PC-9 (cell line): Measurements from ENCODE around the gene CAMTA1. TPM values are rescaled to one million over a fixed set of nuclear protein-coding genes. Genes with fewer than 3 reads are reported as not detected.

ENCODE experiments used
- BruUV-seq: library from RNA; stranded (reverse); fragments of 400-500 nt; replicated peaks from 2 replicates; lab custom pipeline; 2021; lab: Mats Ljungman, UMichigan
- CTCF ChIA-PET: fragments of 300-600 bp; sonication (Branson Sonifier 250); formaldehyde crosslinking; loops from one replicate; lab custom pipeline; 2022; ENCODE audit warnings: antibody characterized with exemption; lab: Charles Lee
- POLR2A ChIA-PET: fragments of 300-600 bp; sonication (Branson Sonifier 250); formaldehyde crosslinking; loops from one replicate; lab custom pipeline; 2022; ENCODE audit warnings: antibody characterized with exemption; ENCODE audit not compliant: unreplicated experiment; lab: Charles Lee
- DNase-seq, 2 experiments: peaks; one replicate each; pipeline versions ENCODE4 v3.0.0 to v3.0.0-alpha.2; 2015 to 2022; ENCODE audit warnings: mixed read lengths in 1 of 2
- H2AFZ ChIP-seq: fragments of 200-600 bp; sonication (generic); 2 replicates; pipeline ENCODE4 v1.8.1; 2017; ENCODE audit warnings: antibody characterized with exemption
- H3F3A ChIP-seq: fragments of 200-600 bp; sonication (generic); 2 replicates; pipeline ENCODE4 v1.8.1; 2017; ENCODE audit warnings: antibody characterized with exemption, mild to moderate bottlenecking, low read depth; ENCODE audit not compliant: insufficient read depth
- H3K27ac ChIP-seq: fragments of 200-600 bp; sonication (generic); 2 replicates; pipeline ENCODE4 v1.6.1; 2016; ENCODE audit warnings: mixed run types
- H3K27me3 ChIP-seq: fragments of 200-600 bp; sonication (generic); 2 replicates; pipeline ENCODE4 v1.6.1; 2016; ENCODE audit warnings: low read depth, mixed run types; ENCODE audit not compliant: insufficient read depth
- H3K36me3 ChIP-seq: fragments of 200-600 bp; sonication (generic); 2 replicates; pipeline ENCODE4 v1.6.1; 2016; ENCODE audit warnings: low read depth, mixed run types
- H3K4me1 ChIP-seq: fragments of 200-600 bp; sonication (generic); replicated peaks from 2 replicates; pipeline ENCODE4 v1.6.1; 2016; ENCODE audit warnings: mixed run types; ENCODE audit not compliant: insufficient read depth
- H3K4me2 ChIP-seq: fragments of 200-600 bp; sonication (generic); 2 replicates; pipeline ENCODE4 v1.6.1; 2017; ENCODE audit warnings: mixed run types
- H3K4me3 ChIP-seq: fragments of 200-600 bp; sonication (generic); 2 replicates; pipeline ENCODE4 v1.6.1; 2016; ENCODE audit warnings: mixed run types
- H3K79me2 ChIP-seq: fragments of 200-600 bp; sonication (generic); 2 replicates; pipeline ENCODE4 v1.6.1; 2017; ENCODE audit warnings: low read depth, mixed run types
- H3K9me2 ChIP-seq: fragments of 200-600 bp; sonication (generic); 2 replicates; pipeline ENCODE4 v1.8.1; 2017; ENCODE audit warnings: mild to moderate bottlenecking; ENCODE audit not compliant: insufficient read depth
- H3K9me3 ChIP-seq: fragments of 200-600 bp; sonication (generic); 2 replicates; pipeline ENCODE4 v1.8.1; 2016; ENCODE audit warnings: low read depth; ENCODE audit not compliant: insufficient read depth
- H4K20me1 ChIP-seq: fragments of 200-600 bp; sonication (generic); 2 replicates; pipeline ENCODE4 v1.8.1; 2017; ENCODE audit not compliant: insufficient read depth
- CTCF ChIP-seq: fragments of 200-600 bp; sonication (generic); conservative IDR thresholded peaks from 2 replicates; pipeline ENCODE4 v1.6.1; 2017; ENCODE audit warnings: mixed run types, antibody characterized with exemption, mild to moderate bottlenecking, moderate library complexity
- EZH2 ChIP-seq: fragments of 200-600 bp; sonication (generic); IDR thresholded peaks from 2 replicates; pipeline ENCODE4 v1.8.0; 2017; ENCODE audit warnings: antibody characterized with exemption, low read depth
- intact Hi-C: fragments of 100-400 bp; cut with micrococcal nuclease; formaldehyde crosslinking; loops from one replicate; pipeline ENCODE4 v1.10.0; 2022; ENCODE audit not compliant: unreplicated experiment
- total RNA-seq: library from RNA; stranded (reverse); gene quantifications from 2 replicates; pipeline ENCODE4 v1.2.3, GENCODE V29; 2021

Gene CAMTA1
- total RNA-seq, 1 experiment from 2014 or later, result 72.3 TPM

- Histone ChIP-seq H3K27ac (no peak overlapping the region), H3K9me2 (no peaks in the 10 kb centered on the region), H3K27me3 (peaks cover 57% of the 10 kb centered on the region), H3K4me1 (no peaks in the 10 kb centered on the region), H3K4me2 (no peak overlapping the region), H3K79me2 (no peaks in the 10 kb centered on the region), H2AFZ (no peak overlapping the region), H3K9me3 (no peaks in the 10 kb centered on the region), H3F3A (no peaks in the 10 kb centered on the region), H3K4me3 (no peak overlapping the region), H4K20me1 (no peaks in the 10 kb centered on the region), H3K36me3 (no peaks in the 10 kb centered on the region)
- no peak for DNase-seq
- BruUV-seq, result no TSS peak
- POLR2A ChIA-PET, result no interaction called here
- CTCF ChIA-PET, result no interaction called here
- intact Hi-C loops, result no loop called here
- TF ChIP-seq CTCF (no peak), EZH2 (no peak)
Measured at GRCh38 chr1:7671676-7672075, 886.4 kb downstream of the CAMTA1 start.

- CTCF ChIA-PET, result no interaction called here
- no peaks in the 10 kb centered on the region for H3K9me3 ChIP-seq
- intact Hi-C loops, result no loop called here
- DNase-seq, result no peak
- no peak overlapping the region for H3K27ac ChIP-seq
- H2AFZ ChIP-seq, result no peak overlapping the region
- H3K4me2 ChIP-seq, result no peak overlapping the region
- H3K27me3 ChIP-seq, result peaks cover 67% of the 10 kb centered on the region
- BruUV-seq, result no TSS peak
- no peaks in the 10 kb centered on the region for H3K4me1 ChIP-seq
- H3K9me2 ChIP-seq, result no peaks in the 10 kb centered on the region
- H3K4me3 ChIP-seq, result no peak overlapping the region
- no peaks in the 10 kb centered on the region for H4K20me1 ChIP-seq
- no peaks in the 10 kb centered on the region for H3K36me3 ChIP-seq
- TF ChIP-seq EZH2 (no peak), CTCF (no peak)
- POLR2A ChIA-PET, result interaction anchor here (0.8 kb wide), 1 partner anchor 79 kb away, joined by 9 read pairs; no protein-coding TSS in a partner anchor
- no peaks in the 10 kb centered on the region for H3F3A ChIP-seq
- no peaks in the 10 kb centered on the region for H3K79me2 ChIP-seq
Measured at GRCh38 chr1:7672864-7673263, 887.6 kb downstream of the CAMTA1 start.

GRCh38 chr1:7674972-7675371, 889.7 kb downstream of the CAMTA1 start:
- no peaks in the 10 kb centered on the region for H3K4me1 ChIP-seq
- H3K27ac ChIP-seq, result no peak overlapping the region
- no peak overlapping the region for H3K4me2 ChIP-seq
- H2AFZ ChIP-seq, result no peak overlapping the region
- intact Hi-C loops, result no loop called here
- ChIA-PET CTCF (no interaction called here), POLR2A (no interaction called here)
- no peak for DNase-seq
- H3K36me3 ChIP-seq, result no peaks in the 10 kb centered on the region
- H3K9me2 ChIP-seq, result no peaks in the 10 kb centered on the region
- no peaks in the 10 kb centered on the region for H3K9me3 ChIP-seq
- TF ChIP-seq CTCF (no peak), EZH2 (no peak)
- H3F3A ChIP-seq, result no peaks in the 10 kb centered on the region
- no peak overlapping the region for H3K4me3 ChIP-seq
- H3K27me3 ChIP-seq, result peaks cover 82% of the 10 kb centered on the region
- BruUV-seq, result no TSS peak
- no peaks in the 10 kb centered on the region for H3K79me2 ChIP-seq
- H4K20me1 ChIP-seq, result no peaks in the 10 kb centered on the region
